WTC11 (cell line): ENCODE results near the gene FBXO42.

ENCODE experiments used
- ELF4 ChIP-seq: sonication (generic); formaldehyde crosslinking; IDR thresholded peaks from 2 replicates; pipeline ENCODE4 v1.8.1; 2022; ENCODE audit warnings: low read depth, mild to moderate bottlenecking, moderate library complexity, missing genetic modification reagents
- MYBL2 ChIP-seq: sonication (generic); formaldehyde crosslinking; IDR thresholded peaks from 2 replicates; pipeline ENCODE4 v1.8.1; 2023; ENCODE audit warnings: mild to moderate bottlenecking, moderate library complexity, missing genetic modification reagents
- NFE2L1 ChIP-seq: sonication (generic); formaldehyde crosslinking; IDR thresholded peaks from 2 replicates; pipeline ENCODE4 v1.8.1; 2023; ENCODE audit warnings: missing genetic modification reagents
- TCF7 ChIP-seq: sonication (generic); formaldehyde crosslinking; IDR thresholded peaks from 2 replicates; pipeline ENCODE4 v1.8.0; 2022; ENCODE audit warnings: mild to moderate bottlenecking, low read depth, missing genetic modification reagents, moderate library complexity
- ZNF232 ChIP-seq: sonication (generic); formaldehyde crosslinking; IDR thresholded peaks from 2 replicates; pipeline ENCODE4 v1.8.0; 2022; ENCODE audit warnings: mild to moderate bottlenecking, missing genetic modification reagents
- ZNF263 ChIP-seq: sonication (generic); formaldehyde crosslinking; IDR thresholded peaks from 2 replicates; pipeline ENCODE4 v1.8.1; 2022; ENCODE audit warnings: low read depth, mild to moderate bottlenecking, moderate library complexity, missing genetic modification reagents
- TF ChIP-seq, protein P1 (sequence below): fragments of 200-600 bp; IDR thresholded peaks from 2 replicates; pipeline ENCODE4 v1.8.0; 2022; ENCODE audit warnings: antibody characterized with exemption
- TF ChIP-seq, protein P2 (sequence below): sonication (generic); formaldehyde crosslinking; conservative IDR thresholded peaks from 2 replicates; pipeline ENCODE4 v1.8.1; 2022; ENCODE audit warnings: mild to moderate bottlenecking, missing genetic modification reagents
- TF ChIP-seq, protein P3 (sequence below): sonication (generic); formaldehyde crosslinking; IDR thresholded peaks from 2 replicates; pipeline ENCODE4 v1.8.1; 2022; ENCODE audit warnings: mild to moderate bottlenecking, missing genetic modification reagents, moderate library complexity, borderline replicate concordance
- TF ChIP-seq, protein P4 (sequence below): sonication (generic); formaldehyde crosslinking; IDR thresholded peaks from 2 replicates; pipeline ENCODE4 v1.8.1; 2022; ENCODE audit warnings: low read depth, missing genetic modification reagents, borderline replicate concordance

DNA sequence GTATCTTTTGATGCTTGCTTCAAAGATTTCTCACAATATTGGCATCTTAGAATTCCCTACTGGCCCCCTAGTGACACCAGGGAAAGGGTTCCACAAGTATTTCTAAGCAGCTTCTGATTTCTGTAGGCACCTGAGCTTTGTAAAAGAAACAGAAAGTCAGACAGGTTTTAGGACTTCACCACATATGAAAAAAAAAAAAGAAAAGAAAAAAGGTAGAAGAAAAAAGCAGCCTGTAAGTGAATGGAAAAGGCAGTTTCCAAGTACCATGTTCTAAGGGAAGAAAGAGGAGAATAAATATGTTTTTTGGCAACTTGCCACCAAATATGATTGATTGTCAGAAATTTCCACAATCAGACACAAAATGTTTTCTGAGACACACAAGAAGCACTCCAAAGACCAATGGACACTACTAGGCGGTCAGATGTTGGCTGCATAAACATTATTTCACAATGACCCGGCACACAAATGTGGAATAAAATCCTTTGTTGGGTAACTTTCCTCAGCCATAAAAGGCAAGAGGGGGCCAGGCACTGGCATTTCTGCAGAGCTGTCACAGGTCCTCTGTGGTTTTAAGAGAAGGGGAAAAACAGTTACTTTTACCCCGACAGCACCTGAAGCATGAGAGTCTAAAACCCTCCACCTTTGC is 102.6 kb downstream of the FBXO42 start:
- TF ChIP-seq, protein P1, sequence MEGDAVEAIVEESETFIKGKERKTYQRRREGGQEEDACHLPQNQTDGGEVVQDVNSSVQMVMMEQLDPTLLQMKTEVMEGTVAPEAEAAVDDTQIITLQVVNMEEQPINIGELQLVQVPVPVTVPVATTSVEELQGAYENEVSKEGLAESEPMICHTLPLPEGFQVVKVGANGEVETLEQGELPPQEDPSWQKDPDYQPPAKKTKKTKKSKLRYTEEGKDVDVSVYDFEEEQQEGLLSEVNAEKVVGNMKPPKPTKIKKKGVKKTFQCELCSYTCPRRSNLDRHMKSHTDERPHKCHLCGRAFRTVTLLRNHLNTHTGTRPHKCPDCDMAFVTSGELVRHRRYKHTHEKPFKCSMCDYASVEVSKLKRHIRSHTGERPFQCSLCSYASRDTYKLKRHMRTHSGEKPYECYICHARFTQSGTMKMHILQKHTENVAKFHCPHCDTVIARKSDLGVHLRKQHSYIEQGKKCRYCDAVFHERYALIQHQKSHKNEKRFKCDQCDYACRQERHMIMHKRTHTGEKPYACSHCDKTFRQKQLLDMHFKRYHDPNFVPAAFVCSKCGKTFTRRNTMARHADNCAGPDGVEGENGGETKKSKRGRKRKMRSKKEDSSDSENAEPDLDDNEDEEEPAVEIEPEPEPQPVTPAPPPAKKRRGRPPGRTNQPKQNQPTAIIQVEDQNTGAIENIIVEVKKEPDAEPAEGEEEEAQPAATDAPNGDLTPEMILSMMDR = no peak
- TF ChIP-seq, protein P2, sequence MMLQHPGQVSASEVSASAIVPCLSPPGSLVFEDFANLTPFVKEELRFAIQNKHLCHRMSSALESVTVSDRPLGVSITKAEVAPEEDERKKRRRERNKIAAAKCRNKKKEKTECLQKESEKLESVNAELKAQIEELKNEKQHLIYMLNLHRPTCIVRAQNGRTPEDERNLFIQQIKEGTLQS (CRISPR knock-in tag) = no peak
- TF ChIP-seq NFE2L1 (CRISPR knock-in tag) = no peak
- no peak for TF ChIP-seq ELF4 (CRISPR knock-in tag)
- TF ChIP-seq, protein P3, sequence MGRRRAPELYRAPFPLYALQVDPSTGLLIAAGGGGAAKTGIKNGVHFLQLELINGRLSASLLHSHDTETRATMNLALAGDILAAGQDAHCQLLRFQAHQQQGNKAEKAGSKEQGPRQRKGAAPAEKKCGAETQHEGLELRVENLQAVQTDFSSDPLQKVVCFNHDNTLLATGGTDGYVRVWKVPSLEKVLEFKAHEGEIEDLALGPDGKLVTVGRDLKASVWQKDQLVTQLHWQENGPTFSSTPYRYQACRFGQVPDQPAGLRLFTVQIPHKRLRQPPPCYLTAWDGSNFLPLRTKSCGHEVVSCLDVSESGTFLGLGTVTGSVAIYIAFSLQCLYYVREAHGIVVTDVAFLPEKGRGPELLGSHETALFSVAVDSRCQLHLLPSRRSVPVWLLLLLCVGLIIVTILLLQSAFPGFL (CRISPR knock-in tag) = no peak
- TF ChIP-seq MYBL2 (CRISPR knock-in tag) = no peak
- TF ChIP-seq, protein P4, sequence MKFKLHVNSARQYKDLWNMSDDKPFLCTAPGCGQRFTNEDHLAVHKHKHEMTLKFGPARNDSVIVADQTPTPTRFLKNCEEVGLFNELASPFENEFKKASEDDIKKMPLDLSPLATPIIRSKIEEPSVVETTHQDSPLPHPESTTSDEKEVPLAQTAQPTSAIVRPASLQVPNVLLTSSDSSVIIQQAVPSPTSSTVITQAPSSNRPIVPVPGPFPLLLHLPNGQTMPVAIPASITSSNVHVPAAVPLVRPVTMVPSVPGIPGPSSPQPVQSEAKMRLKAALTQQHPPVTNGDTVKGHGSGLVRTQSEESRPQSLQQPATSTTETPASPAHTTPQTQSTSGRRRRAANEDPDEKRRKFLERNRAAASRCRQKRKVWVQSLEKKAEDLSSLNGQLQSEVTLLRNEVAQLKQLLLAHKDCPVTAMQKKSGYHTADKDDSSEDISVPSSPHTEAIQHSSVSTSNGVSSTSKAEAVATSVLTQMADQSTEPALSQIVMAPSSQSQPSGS = no peak
- TF ChIP-seq ZNF232 (CRISPR knock-in tag) = no peak
- TF ChIP-seq TCF7 = no peak
- TF ChIP-seq ZNF263 (CRISPR knock-in tag) = no peak
